Measurements from ENCODE around the gene MAP3K5. TPM values are rescaled to one million over a fixed set of nuclear protein-coding genes. Genes with fewer than 3 reads are reported as not detected.

Gene MAP3K5
- total RNA-seq, 2 donors from 2014 or later = 65.7 to 98.4 TPM

DNA sequence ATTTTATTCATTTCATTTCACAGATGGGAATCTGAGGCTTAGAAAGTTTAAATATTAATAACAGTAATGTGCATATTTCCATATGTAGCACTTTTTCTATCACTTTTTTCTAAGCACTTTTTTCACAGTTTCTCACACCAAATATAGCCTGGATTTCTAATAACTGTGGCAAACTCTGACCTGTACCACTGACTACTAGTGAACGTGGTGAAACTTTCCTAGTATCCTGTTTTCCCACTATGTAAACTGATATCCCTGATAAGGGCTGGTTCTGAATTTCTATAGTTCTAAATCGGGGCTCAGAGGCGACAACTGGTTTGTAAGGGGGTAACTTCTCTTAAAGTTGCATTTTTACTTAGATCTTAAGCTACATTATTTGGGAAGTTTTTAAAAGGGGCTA is 274.7 kb downstream of the MAP3K5 start:
- Histone ChIP-seq H3K4me1 (replicated peaks) (peaks cover 5% of the 10 kb centered on the region), H3K36me3 (no peaks in the 10 kb centered on the region), H3K4me3 (no peak overlapping the region), H3K27ac (no peak overlapping the region), H3K9me3 (no peaks in the 10 kb centered on the region), H3K27me3 (replicated peaks; ENCODE audit: insufficient read depth) (no peaks in the 10 kb centered on the region)
- 76% methylated on average over 3 of the region's 3 CpGs for WGBS
- DNase-seq (ENCODE audit: low spot score) = no peak
- no peak for TF ChIP-seq POLR2A (IDR thresholded peaks at IDR 0.05)
- TF ChIP-seq POLR2AphosphoS5 (IDR thresholded peaks at IDR 0.05) = no peak
- TF ChIP-seq, protein P1, sequence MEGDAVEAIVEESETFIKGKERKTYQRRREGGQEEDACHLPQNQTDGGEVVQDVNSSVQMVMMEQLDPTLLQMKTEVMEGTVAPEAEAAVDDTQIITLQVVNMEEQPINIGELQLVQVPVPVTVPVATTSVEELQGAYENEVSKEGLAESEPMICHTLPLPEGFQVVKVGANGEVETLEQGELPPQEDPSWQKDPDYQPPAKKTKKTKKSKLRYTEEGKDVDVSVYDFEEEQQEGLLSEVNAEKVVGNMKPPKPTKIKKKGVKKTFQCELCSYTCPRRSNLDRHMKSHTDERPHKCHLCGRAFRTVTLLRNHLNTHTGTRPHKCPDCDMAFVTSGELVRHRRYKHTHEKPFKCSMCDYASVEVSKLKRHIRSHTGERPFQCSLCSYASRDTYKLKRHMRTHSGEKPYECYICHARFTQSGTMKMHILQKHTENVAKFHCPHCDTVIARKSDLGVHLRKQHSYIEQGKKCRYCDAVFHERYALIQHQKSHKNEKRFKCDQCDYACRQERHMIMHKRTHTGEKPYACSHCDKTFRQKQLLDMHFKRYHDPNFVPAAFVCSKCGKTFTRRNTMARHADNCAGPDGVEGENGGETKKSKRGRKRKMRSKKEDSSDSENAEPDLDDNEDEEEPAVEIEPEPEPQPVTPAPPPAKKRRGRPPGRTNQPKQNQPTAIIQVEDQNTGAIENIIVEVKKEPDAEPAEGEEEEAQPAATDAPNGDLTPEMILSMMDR (IDR thresholded peaks at IDR 0.05) = no peak
- intact Hi-C loops (cut with DNase I) = no loop called here

DNA sequence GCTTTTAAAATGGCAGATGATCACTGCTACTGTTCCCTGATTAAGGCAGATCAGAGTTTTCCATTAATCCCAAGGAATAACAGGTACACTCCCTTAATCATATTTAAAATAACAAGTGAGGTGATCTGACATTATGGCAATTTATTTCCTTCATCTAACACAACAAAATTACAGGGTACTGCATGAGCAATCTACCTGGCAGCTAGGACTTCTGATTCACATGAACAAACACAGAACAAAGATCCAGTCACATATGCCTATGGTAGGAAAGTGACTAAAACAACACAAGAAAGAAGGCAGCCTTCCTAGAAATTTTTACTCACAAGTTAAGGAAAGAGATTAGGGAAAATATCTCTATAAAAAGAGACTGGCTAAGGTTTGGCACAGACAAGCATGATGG is 275.3 kb downstream of the MAP3K5 start:
- Histone ChIP-seq H3K9me3 (no peaks in the 10 kb centered on the region), H3K27me3 (replicated peaks; ENCODE audit: insufficient read depth) (no peaks in the 10 kb centered on the region), H3K4me3 (no peak overlapping the region), H3K4me1 (replicated peaks) (peaks cover 5% of the 10 kb centered on the region), H3K36me3 (no peaks in the 10 kb centered on the region), H3K27ac (no peak overlapping the region)
- intact Hi-C loops (cut with DNase I) = no loop called here
- TF ChIP-seq POLR2A (IDR thresholded peaks at IDR 0.05) (no peak), POLR2AphosphoS5 (IDR thresholded peaks at IDR 0.05) (no peak)
- TF ChIP-seq, protein P1 (IDR thresholded peaks at IDR 0.05) = no peak
- no peak for DNase-seq (ENCODE audit: low spot score)

DNA sequence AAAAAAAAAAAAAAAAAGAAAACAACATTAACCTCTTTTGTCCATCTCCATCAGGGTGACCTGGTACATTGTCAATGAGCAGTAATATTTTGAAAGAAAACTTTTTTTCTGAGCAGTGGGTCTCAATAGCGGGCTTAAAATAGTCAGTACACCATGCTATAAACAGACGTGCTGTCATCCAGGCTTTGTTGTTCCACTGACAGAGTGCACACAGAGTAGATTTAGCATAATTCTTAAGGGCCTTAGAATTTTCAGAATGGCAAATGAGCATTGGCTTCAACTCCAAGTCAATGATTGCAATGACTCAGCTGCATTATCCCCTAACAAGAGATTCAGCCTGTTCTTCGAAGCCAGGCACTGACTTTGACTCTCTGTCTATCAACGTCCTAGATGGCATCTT is 277.7 kb downstream of the MAP3K5 start:
- H3K36me3 ChIP-seq = no peaks in the 10 kb centered on the region
- H3K9me3 ChIP-seq = no peaks in the 10 kb centered on the region
- 92% methylated on average over 4 of the region's 4 CpGs for WGBS
- peaks cover 5% of the 10 kb centered on the region for H3K4me1 ChIP-seq (replicated peaks)
- TF ChIP-seq POLR2AphosphoS5 (IDR thresholded peaks at IDR 0.05) = no peak
- TF ChIP-seq POLR2A (IDR thresholded peaks at IDR 0.05) = no peak
- TF ChIP-seq, protein P1 (IDR thresholded peaks at IDR 0.05) = no peak
- no peak overlapping the region for H3K27ac ChIP-seq
- no peaks in the 10 kb centered on the region for H3K27me3 ChIP-seq (replicated peaks; ENCODE audit: insufficient read depth)
- intact Hi-C loops (cut with DNase I) = no loop called here
- DNase-seq (ENCODE audit: low spot score) = no peak
- no peak overlapping the region for H3K4me3 ChIP-seq

DNA sequence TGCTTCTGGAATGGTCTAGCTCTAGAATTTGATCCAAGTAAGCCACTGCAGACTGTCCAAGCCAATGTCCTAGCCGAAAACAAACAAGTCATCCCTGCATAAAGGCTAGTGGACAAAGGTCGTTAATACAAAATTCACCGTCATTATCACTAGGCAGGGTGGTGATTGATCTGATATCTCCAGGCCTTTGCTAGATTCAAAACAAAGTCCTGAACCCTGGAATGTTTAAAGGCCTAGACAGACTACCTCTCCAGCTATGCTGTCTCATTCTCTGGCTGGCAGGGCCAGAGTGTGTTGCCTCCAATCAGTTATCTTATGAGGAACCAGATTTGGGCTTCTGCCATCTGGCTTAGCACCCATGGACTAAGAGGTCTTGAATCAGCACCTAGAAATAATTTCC is 280.4 kb downstream of the MAP3K5 start:
- no peak for TF ChIP-seq POLR2A (IDR thresholded peaks at IDR 0.05)
- TF ChIP-seq POLR2AphosphoS5 (IDR thresholded peaks at IDR 0.05) = no peak
- TF ChIP-seq, protein P1 (IDR thresholded peaks at IDR 0.05) = no peak
- intact Hi-C loops (cut with DNase I) = no loop called here
- DNase-seq (ENCODE audit: low spot score) = peak; percentile 11

DNA sequence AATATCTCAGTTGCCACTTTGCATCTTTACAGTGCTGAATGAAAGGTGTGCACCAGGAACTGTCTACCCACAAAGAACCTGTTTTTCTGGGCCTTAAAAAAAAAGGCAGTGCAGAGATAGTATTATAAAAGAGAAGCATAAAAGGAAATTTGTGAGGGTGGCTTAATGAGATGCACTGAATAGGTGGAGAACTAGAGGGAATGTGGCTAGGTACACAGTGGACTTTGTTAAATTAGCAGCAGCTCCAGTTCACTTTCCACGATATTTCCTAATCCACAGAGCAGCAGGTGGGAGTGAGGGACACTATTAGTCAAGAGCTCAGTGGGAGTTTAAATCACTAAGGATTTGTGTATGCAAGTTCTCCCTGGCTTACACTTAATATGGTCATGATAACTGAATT is 280.9 kb downstream of the MAP3K5 start:
- Histone ChIP-seq H3K4me3 (no peak overlapping the region), H3K36me3 (no peaks in the 10 kb centered on the region), H3K4me1 (replicated peaks) (no peaks in the 10 kb centered on the region), H3K27ac (no peak overlapping the region), H3K27me3 (replicated peaks; ENCODE audit: insufficient read depth) (no peaks in the 10 kb centered on the region), H3K9me3 (no peaks in the 10 kb centered on the region)
- DNase-seq (ENCODE audit: low spot score) = peak; percentile 17
- WGBS = 24% methylated on average over 1 of the region's 1 CpG
- TF ChIP-seq POLR2AphosphoS5 (IDR thresholded peaks at IDR 0.05) (peak; percentile 52), POLR2A (IDR thresholded peaks at IDR 0.05) (no peak)
- TF ChIP-seq, protein P1 (IDR thresholded peaks at IDR 0.05) = no peak
- intact Hi-C loops (cut with DNase I) = no loop called here

More for the DNA sequence above, 280.4 kb downstream of the MAP3K5 start:
- Histone ChIP-seq H3K9me3 (no peaks in the 10 kb centered on the region), H3K27me3 (replicated peaks; ENCODE audit: insufficient read depth) (no peaks in the 10 kb centered on the region), H3K36me3 (no peaks in the 10 kb centered on the region), H3K4me3 (no peak overlapping the region), H3K27ac (no peak overlapping the region), H3K4me1 (replicated peaks) (no peaks in the 10 kb centered on the region)
- whole genome bisulfite sequencing = 57% methylated on average over 3 of the region's 3 CpGs
